Dedifferentiated amniotic fluid mesenchymal stem cell (primary cell): ENCODE results near the gene RABGAP1L.
"Not testable (repeated sequence)": the region's sequence is repeated elsewhere in the genome, so short reads cannot be mapped to it uniquely, and the experiment has no call there.

Source experiments
- DNase-seq: peaks from one replicate; pipeline ENCODE4 v3.0.0-alpha.2; 2016; ENCODE audit errors: extremely low spot score

The RABGAP1L gene

GRCh38 chr1:174428033-174428432 lies 268.7 kb downstream of the RABGAP1L start:
- peak; percentile 22 for DNase-seq

- no peak for DNase-seq
Observed at GRCh38 chr1:174428739-174429138, 269.4 kb downstream of the RABGAP1L start.

- DNase-seq: no peak
Observed at GRCh38 chr1:174433451-174433850, 274.1 kb downstream of the RABGAP1L start.

- DNase-seq: no peak
Observed at GRCh38 chr1:174445351-174445750, 286.0 kb downstream of the RABGAP1L start.

GRCh38 chr1:174445817-174446216 lies 286.5 kb downstream of the RABGAP1L start:
- DNase-seq: no peak

GRCh38 chr1:174447866-174448530 lies 288.7 kb downstream of the RABGAP1L start, which contains the start of gene GPR52:
Gene GPR52, plus strand, starts transcription at chr1:174447964. Its CDS starts 148 bp downstream, at chr1:174448112.
- DNase-seq: no peak

GRCh38 chr1:174448531-174448883 lies 289.2 kb downstream of the RABGAP1L start:
- DNase-seq: no peak

- no peak for DNase-seq
Observed at GRCh38 chr1:174448974-174449373, 289.7 kb downstream of the RABGAP1L start.

GRCh38 chr1:174451408-174451807 lies 292.1 kb downstream of the RABGAP1L start:
- DNase-seq: no peak

- no peak for DNase-seq
Observed at GRCh38 chr1:174465855-174466254, 306.5 kb downstream of the RABGAP1L start.

- DNase-seq: no peak
Observed at GRCh38 chr1:174466607-174467006, 307.3 kb downstream of the RABGAP1L start.

- DNase-seq: no peak
Observed at GRCh38 chr1:174469052-174469451, 309.7 kb downstream of the RABGAP1L start.

GRCh38 chr1:174469687-174470086 lies 310.4 kb downstream of the RABGAP1L start:
- no peak for DNase-seq

- no peak for DNase-seq
Observed at GRCh38 chr1:174479281-174479680, 320.0 kb downstream of the RABGAP1L start.

GRCh38 chr1:174480324-174480723 lies 321.0 kb downstream of the RABGAP1L start:
- DNase-seq: no peak

- no peak for DNase-seq
Observed at GRCh38 chr1:174491606-174492005, 332.3 kb downstream of the RABGAP1L start.

- no peak for DNase-seq
Observed at GRCh38 chr1:174497478-174497877, 338.2 kb downstream of the RABGAP1L start.

- not testable (repeated sequence) for DNase-seq
Observed at GRCh38 chr1:174516755-174517154, 357.4 kb downstream of the RABGAP1L start.

GRCh38 chr1:174519844-174520243 lies 360.5 kb downstream of the RABGAP1L start:
- DNase-seq: no peak

GRCh38 chr1:174531751-174532150 lies 372.4 kb downstream of the RABGAP1L start:
- no peak for DNase-seq

GRCh38 chr1:174534789-174535188 lies 375.5 kb downstream of the RABGAP1L start:
- DNase-seq: no peak

GRCh38 chr1:174535207-174535606 lies 375.9 kb downstream of the RABGAP1L start:
- DNase-seq: no peak

- DNase-seq: not testable (repeated sequence)
Observed at GRCh38 chr1:174543421-174543820, 384.1 kb downstream of the RABGAP1L start.

- DNase-seq: no peak
Observed at GRCh38 chr1:174550296-174550695, 391.0 kb downstream of the RABGAP1L start.
